Measurements from ENCODE around the gene FAM236D.
"Not testable (repeated sequence)": the region's sequence is repeated elsewhere in the genome, so short reads cannot be mapped to it uniquely, and the experiment has no call there.

Gene FAM236D

DNA sequence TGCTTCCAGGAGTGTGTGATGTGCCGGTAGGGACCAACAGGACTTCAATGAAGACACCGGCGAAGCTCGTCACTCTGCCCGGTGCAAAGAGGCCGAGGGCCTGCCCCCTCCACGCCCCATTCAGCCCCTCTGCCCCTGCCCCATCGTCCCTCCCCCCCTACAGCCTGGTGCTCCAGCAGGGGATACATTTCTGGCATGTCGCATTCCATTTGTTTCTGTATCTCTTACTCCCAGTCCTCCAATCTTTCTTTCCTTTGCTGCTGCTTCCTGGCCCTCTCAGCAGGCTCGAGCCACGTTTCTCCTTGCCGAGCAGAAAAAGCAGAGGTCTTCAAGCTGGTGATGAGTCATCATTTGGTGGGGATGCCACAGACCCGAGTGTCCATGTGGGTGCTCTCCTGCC, at the start of gene FAM236D:
TSS of gene FAM236D (minus strand) at position 101 of the 400 bp plus-strand sequence. CDS start at position 1, 100 bp downstream.
- not testable (repeated sequence) for DNase-seq

DNA sequence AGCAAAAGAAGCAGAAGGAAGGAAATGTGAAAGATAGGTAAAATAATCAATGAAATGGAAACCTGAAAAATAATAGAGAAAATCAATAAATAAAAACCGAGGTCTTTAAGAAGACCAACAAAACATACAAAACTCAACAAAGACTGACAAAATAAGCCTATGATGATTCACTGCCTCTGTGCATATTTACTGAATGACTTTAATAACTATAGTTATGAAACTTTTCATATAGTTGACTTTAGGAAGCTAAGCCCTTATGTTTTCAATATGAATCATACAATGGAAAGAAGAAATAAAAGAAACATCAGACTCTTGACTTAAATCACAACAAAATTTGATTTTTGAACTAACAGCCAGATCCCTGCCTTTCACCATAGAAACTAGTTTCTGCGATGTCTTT, 29.5 kb upstream of the FAM236D start:
- not testable (repeated sequence) for DNase-seq

DNA sequence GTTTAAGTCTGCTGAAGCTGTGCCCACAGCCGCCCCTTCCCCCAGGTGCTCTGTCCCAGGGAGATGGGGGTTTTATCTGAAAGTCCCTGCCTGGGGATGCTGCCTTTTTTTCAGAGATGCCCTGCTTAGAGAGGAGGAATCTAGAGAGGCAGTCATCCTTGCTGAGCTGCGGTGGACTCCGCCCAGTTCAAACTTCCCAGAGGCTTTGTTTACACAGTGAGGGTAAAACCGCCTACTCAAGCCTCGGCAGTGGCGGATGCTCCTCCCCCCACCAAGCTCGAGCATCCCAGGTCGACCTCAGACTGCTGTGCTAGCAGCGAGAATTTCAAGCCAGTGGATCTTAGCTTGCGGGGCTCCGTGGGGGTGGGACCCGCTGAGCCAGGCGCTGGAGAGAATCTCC, 22.7 kb upstream of the FAM236D start:
- DNase-seq = not testable (repeated sequence)

DNA sequence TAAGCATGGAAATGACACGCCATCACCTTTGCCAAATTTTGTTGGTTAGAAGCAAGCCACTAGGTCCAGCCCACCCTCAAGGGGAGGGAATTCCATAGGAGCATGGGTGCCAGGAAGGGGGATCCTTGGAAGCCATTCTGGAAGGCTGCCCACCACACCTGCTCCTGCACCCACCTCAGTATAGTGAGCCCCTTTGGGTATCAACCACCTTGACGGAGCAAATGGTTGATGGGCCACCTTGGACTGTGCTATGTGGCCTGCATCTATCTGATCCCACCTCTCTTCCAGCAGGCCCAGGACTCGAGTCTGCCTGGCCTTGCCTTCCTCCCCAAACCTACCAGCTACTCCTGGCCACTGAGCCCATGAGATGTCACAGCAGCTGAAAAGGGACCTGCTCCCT, 17.6 kb downstream of the FAM236D start:
- DNase-seq = not testable (repeated sequence)

- not testable (repeated sequence) for DNase-seq
Observed at GRCh38 chrX:72788142-72788541, 19.9 kb downstream of the FAM236D start.

- DNase-seq = not testable (repeated sequence)
Observed at GRCh38 chrX:72783964-72784363, 24.0 kb downstream of the FAM236D start.

GRCh38 chrX:72783365-72783936, 24.6 kb downstream of the FAM236D start:
- DNase-seq = not testable (repeated sequence)

DNA sequence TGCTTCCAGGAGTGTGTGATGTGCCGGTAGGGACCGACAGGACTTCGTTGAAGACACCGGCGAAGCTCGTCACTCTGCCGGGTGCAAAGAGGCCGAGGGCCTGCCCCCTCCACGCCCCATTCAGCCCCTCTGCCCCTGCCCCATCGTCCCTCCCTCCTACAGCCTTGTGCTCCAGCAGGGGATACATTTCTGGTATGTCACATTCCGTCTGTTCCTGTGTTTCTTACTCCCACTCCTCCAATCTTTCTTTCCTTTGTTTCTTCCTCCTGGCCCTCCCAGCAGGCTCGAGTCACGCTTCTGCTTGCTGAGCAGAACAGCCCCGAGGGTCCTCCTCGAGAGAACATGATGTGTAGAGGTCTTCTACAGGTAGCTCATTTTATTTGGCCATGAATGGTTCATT, 25.4 kb downstream of the FAM236D start, which contains the start of gene FAM236B:
TSS of gene FAM236B (minus strand) at position 101 of the 400 bp plus-strand sequence. CDS start at position 1, 100 bp downstream.
- not testable (repeated sequence) for DNase-seq

GRCh38 chrX:72778146-72778545, 29.9 kb downstream of the FAM236D start:
- DNase-seq = not testable (repeated sequence)

DNA sequence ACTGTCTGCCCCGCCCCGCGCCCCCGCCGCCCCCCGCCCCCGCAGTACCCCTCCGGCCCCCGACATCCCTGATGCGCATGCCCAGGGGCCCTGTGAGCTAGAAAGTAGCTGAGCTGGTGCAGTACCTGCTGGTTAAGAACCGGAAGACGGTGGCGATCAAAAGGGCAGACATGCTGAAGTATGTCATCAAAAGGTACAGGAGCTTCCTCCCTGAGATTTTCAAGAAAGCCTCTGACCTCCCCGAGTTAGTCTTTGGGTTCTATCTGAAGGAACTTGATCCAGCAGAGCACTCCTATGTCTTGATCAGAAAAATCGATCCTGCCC, 30.6 kb downstream of the FAM236D start:
- not testable (repeated sequence) for DNase-seq

DNA sequence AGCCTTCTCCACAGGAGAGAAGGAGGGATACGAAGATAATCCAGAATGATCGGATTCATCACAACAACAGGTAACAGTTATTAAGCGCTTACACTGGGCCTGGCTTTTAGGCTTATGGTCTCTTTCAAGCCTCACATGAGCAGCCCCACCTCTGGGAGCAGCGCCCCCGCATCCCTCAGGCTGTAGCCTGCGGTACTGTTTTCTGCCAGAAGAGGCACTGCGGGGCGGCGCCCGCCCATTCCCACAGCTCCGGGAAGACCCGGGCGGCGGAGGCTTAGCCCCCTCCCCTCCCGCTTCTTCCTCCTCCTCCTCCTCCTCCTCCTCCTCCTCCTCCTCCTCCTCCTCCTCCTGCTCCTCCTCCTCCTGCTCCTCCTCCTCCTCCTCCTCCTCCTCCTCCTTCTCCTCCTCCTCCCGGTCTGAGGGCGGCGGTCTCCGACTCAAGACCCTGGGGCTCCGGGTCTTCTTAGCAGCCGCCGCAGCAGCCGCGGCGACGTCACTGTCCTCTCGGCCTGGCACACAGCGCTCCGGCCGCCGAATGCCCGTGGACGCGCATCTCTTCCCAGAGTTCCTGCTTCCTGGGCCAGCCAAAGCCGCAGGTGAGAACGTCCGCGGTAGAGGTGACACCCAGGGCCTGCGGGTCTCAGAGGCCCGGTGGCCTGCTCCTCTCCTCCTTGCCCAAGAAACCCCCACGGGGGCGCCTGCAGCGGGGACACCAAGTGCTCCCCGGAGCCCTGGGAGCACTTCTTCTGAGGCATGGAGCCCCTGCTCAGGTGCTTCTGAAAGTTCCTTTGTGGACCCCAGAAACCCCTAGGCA, 31.1 kb downstream of the FAM236D start, which contains the start of gene DMRTC1B:
TSS of gene DMRTC1B (plus strand) at position 238 of the 814 bp plus-strand sequence. CDS start 68,246 bp downstream, outside the sequence.
- not testable (repeated sequence) for DNase-seq

GRCh38 chrX:72760454-72760853, 47.6 kb downstream of the FAM236D start:
- DNase-seq = not testable (repeated sequence)

Measured in CD4-positive, alpha-beta T cell treated with Interleukin-6 for 4 hours (primary cell).